Common myeloid progenitor, CD34-positive (primary cell): ENCODE data around the gene ZNF132.
"Not testable (repeated sequence)": the region's sequence is repeated elsewhere in the genome, so short reads cannot be mapped to it uniquely, and the experiment has no call there.

Experiments used
- CTCF ChIA-PET: fragments of 350-600 bp; sonication (Branson Sonifier 250); formaldehyde crosslinking; loops from one replicate; lab custom pipeline; 2021; ENCODE audit warnings: antibody characterized with exemption; lab: Charles Lee
- POLR2A ChIA-PET: fragments of 350-600 bp; sonication (Branson Sonifier 250); formaldehyde crosslinking; loops from one replicate; lab custom pipeline; 2021; ENCODE audit warnings: antibody characterized with exemption; lab: Charles Lee
- DNase-seq, 3 donors: peaks; one replicate each; pipeline versions ENCODE4 v3.0.0 to v3.0.0-alpha.2; 2013
- H3K27ac ChIP-seq, 2 experiments: 1 replicate in 1 of 2; 2 replicates in 1 of 2; pipeline ENCODE4 v1.7.0; 2013; ENCODE audit warnings: inconsistent platforms in 2 of 2, low read length in 2 of 2, mild to moderate bottlenecking in 2 of 2, low read depth in 1 of 2, moderate library complexity in 1 of 2; ENCODE audit not compliant: severe bottlenecking in 2 of 2, insufficient read depth in 1 of 2, poor library complexity in 1 of 2
- H3K27me3 ChIP-seq, 5 experiments: replicated peaks in 2 of 5; 1 replicate in 3 of 5; 2 replicates in 2 of 5; pipeline versions ENCODE4 v1.6.1 to v1.7.0; 2013; ENCODE audit warnings: low read length in 4 of 5, mild to moderate bottlenecking in 2 of 5, moderate library complexity in 2 of 5, inconsistent platforms in 1 of 5; ENCODE audit not compliant: insufficient read depth in 5 of 5, control insufficient read depth in 4 of 5
- H3K36me3 ChIP-seq, 4 experiments: 1 replicate in 2 of 4; 2 replicates in 2 of 4; pipeline versions ENCODE4 v1.6.1 to v1.7.0; 2013; ENCODE audit warnings: low read length in 3 of 4, control low read depth in 1 of 4, mild to moderate bottlenecking in 1 of 4; ENCODE audit not compliant: control insufficient read depth in 4 of 4, insufficient read depth in 4 of 4
- H3K4me1 ChIP-seq, 4 experiments: 1 replicate in 3 of 4; 2 replicates in 1 of 4; pipeline versions ENCODE4 v1.6.1 to v1.7.1; 2013; ENCODE audit warnings: low read length in 3 of 4, mild to moderate bottlenecking in 3 of 4, control low read depth in 1 of 4, inconsistent platforms in 1 of 4, moderate library complexity in 1 of 4; ENCODE audit not compliant: control insufficient read depth in 4 of 4, insufficient read depth in 4 of 4; ENCODE audit errors: control extremely low read depth in 1 of 4
- H3K4me3 ChIP-seq, 7 experiments: 1 replicate in 4 of 7; 2 replicates in 3 of 7; pipeline versions ENCODE4 v1.5.1 to v1.7.0; 2013; ENCODE audit warnings: mild to moderate bottlenecking in 7 of 7, low read length in 6 of 7, moderate library complexity in 6 of 7, inconsistent platforms in 2 of 7, low read depth in 2 of 7, control low read depth in 1 of 7; ENCODE audit not compliant: insufficient read depth in 4 of 7, control insufficient read depth in 1 of 7; ENCODE audit errors: extremely low read depth in 1 of 7
- H3K9me3 ChIP-seq, 5 experiments: 1 replicate in 4 of 5; 2 replicates in 1 of 5; pipeline versions ENCODE4 v1.6.1 to v1.7.1; 2013; ENCODE audit warnings: low read length in 4 of 5, mild to moderate bottlenecking in 2 of 5, inconsistent platforms in 1 of 5, low read depth in 1 of 5, moderate library complexity in 1 of 5; ENCODE audit not compliant: control insufficient read depth in 4 of 5, insufficient read depth in 2 of 5; ENCODE audit errors: control extremely low read depth in 1 of 5
- WGBS: methylation state at CpG from one replicate; pipeline ENCODE4 v1.1.5; 2013; ENCODE audit not compliant: insufficient coverage; 5-methylcytosine and 5-hydroxymethylcytosine counted together

Gene ZNF132

GRCh38 chr19:58474997-58475713 is 35.2 kb upstream of the ZNF132 start:
- CTCF ChIA-PET, result no interaction called here
- Histone ChIP-seq H3K27ac (peak overlapping the region; percentile 66 to 88), H3K27me3 (no peaks in the 10 kb centered on the region), H3K4me3 (peak overlapping the region; percentile 51 to 89 (median 76)), H3K9me3 (no peaks in the 10 kb centered on the region), H3K36me3 (peaks cover 0 to 41% (median 18%) of the 10 kb centered on the region in 4 experiments), H3K4me1 (peaks cover 7 to 25% (median 21%) of the 10 kb centered on the region in 4 experiments)
- 24% methylated on average over 26 of the region's 27 CpGs for WGBS
- DNase-seq, result peak in 1 of 3 donors; percentile 55
- POLR2A ChIA-PET, result interaction anchor here (0.6 to 1.0 kb wide), 3 partner anchors 35 to 1235 kb away, joined by 3 to 5 read pairs (median 3); partner anchors contain the start of genes ZBTB45 and ZNF132

GRCh38 chr19:58474291-58474996 is 34.5 kb upstream of the ZNF132 start:
- CTCF ChIA-PET, result no interaction called here
- POLR2A ChIA-PET, result interaction anchor here (0.7 kb wide), 1 partner anchor 45 kb away, joined by 5 read pairs; the partner anchor contains the start of gene ZBTB45
- Histone ChIP-seq H3K9me3 (no peaks in the 10 kb centered on the region), H3K27me3 (no peaks in the 10 kb centered on the region), H3K4me1 (peaks cover 7 to 25% (median 21%) of the 10 kb centered on the region in 4 experiments), H3K27ac (peak overlapping the region in 1 of 2 experiments; percentile 88), H3K4me3 (peak overlapping the region in 3 of 7 experiments; percentile 74 to 89 (median 76)), H3K36me3 (peaks cover 0 to 44% (median 23%) of the 10 kb centered on the region in 4 experiments)
- no peak for DNase-seq
- 93% methylated on average over 11 of the region's 12 CpGs for WGBS

GRCh38 chr19:58473775-58474174 is 33.8 kb upstream of the ZNF132 start:
- no peak overlapping the region for H3K27ac ChIP-seq
- ChIA-PET CTCF (interaction anchor here (1.0 kb wide), 1 partner anchor 28 kb away, joined by 3 read pairs; no protein-coding TSS in a partner anchor), POLR2A (no interaction called here)
- no peaks in the 10 kb centered on the region for H3K27me3 ChIP-seq
- no peak for DNase-seq
- no peaks in the 10 kb centered on the region for H3K9me3 ChIP-seq
- H3K36me3 ChIP-seq, result peaks cover 0 to 43% (median 26%) of the 10 kb centered on the region in 4 experiments
- H3K4me1 ChIP-seq, result peaks cover 7 to 25% (median 21%) of the 10 kb centered on the region in 4 experiments
- H3K4me3 ChIP-seq, result no peak overlapping the region

- Histone ChIP-seq H3K36me3 (peaks cover 0 to 42% (median 25%) of the 10 kb centered on the region in 4 experiments), H3K4me3 (no peak overlapping the region), H3K27me3 (no peaks in the 10 kb centered on the region), H3K4me1 (peaks cover 6 to 28% (median 27%) of the 10 kb centered on the region in 4 experiments), H3K9me3 (no peaks in the 10 kb centered on the region), H3K27ac (no peak overlapping the region)
- CTCF ChIA-PET, result no interaction called here
- 97% methylated on average over 39 of the region's 39 CpGs for WGBS
- POLR2A ChIA-PET, result no interaction called here
- DNase-seq, result no peak
Measured at GRCh38 chr19:58471736-58472135, 31.8 kb upstream of the ZNF132 start.

- DNase-seq, H3K9me3 ChIP-seq, H3K27me3 ChIP-seq, H3K27ac ChIP-seq, H3K4me3 ChIP-seq, CTCF ChIA-PET, POLR2A ChIA-PET: not testable (repeated sequence)
- Histone ChIP-seq H3K4me1 (peaks cover 4 to 28% (median 26%) of the 10 kb centered on the region in 4 experiments), H3K36me3 (peaks cover 0 to 42% (median 25%) of the 10 kb centered on the region in 4 experiments)
- WGBS, result 94% methylated on average over 12 of the region's 53 CpGs
Measured at GRCh38 chr19:58470837-58471543, 31.0 kb upstream of the ZNF132 start.

GRCh38 chr19:58469241-58470013 is 29.5 kb upstream of the ZNF132 start:
- no peaks in the 10 kb centered on the region for H3K9me3 ChIP-seq
- H3K4me3 ChIP-seq, result no peak overlapping the region
- H3K27ac ChIP-seq, result no peak overlapping the region
- peaks cover 0 to 4% (median 0%) of the 10 kb centered on the region in 5 experiments for H3K27me3 ChIP-seq
- DNase-seq, result no peak
- WGBS, result 98% methylated on average over 16 of the region's 17 CpGs
- ChIA-PET CTCF (interaction anchor here (0.8 to 0.9 kb wide), 2 partner anchors 19 to 107 kb away, joined by 3 read pairs; partner anchors contain the start of gene ZNF497), POLR2A (no interaction called here)
- H3K4me1 ChIP-seq, result peaks cover 0 to 17% (median 15%) of the 10 kb centered on the region in 4 experiments
- peaks cover 0 to 42% (median 25%) of the 10 kb centered on the region in 4 experiments for H3K36me3 ChIP-seq
